HEK293T (cell line): ENCODE measurements around the gene JAG1.

Experiments
- CTCF ChIA-PET: fragments of 350-600 bp; formaldehyde crosslinking; extraction: SDS; loops from one replicate; lab custom pipeline; 2021; ENCODE audit warnings: antibody characterized with exemption, inconsistent platforms; lab: Yijun Ruan, JAX
- POLR2A ChIA-PET: fragments of 350-600 bp; formaldehyde crosslinking; extraction: SDS; loops from one replicate; lab custom pipeline; 2020; ENCODE audit warnings: antibody characterized with exemption, inconsistent platforms; lab: Yijun Ruan, JAX
- DNase-seq: peaks from one replicate; pipeline ENCODE4 v3.0.0; 2012; ENCODE audit warnings: mixed read lengths; ENCODE audit errors: extremely low spot score
- ARNT ChIP-seq: fragments of 450-650 bp; IDR thresholded peaks from 2 replicates; pipeline ENCODE4 v1.6.1; 2017; ENCODE audit warnings: mild to moderate bottlenecking
- BHLHE40 ChIP-seq: fragments of 450-650 bp; IDR thresholded peaks from 2 replicates; pipeline ENCODE4 v1.6.1; 2016; ENCODE audit warnings: mild to moderate bottlenecking, moderate library complexity, borderline replicate concordance
- CTBP1 ChIP-seq: fragments of 450-650 bp; IDR thresholded peaks from 2 replicates; pipeline ENCODE4 v1.6.1; 2016; ENCODE audit warnings: borderline replicate concordance
- ELF4 ChIP-seq: fragments of 450-650 bp; IDR thresholded peaks from 2 replicates; pipeline ENCODE4 v1.6.1; 2017; ENCODE audit warnings: antibody characterized with exemption
- FOXA1 ChIP-seq: fragments of 450-650 bp; IDR thresholded peaks from 2 replicates; pipeline ENCODE4 v1.6.1; 2016; ENCODE audit warnings: mild to moderate bottlenecking
- FOXK2 ChIP-seq: fragments of 450-650 bp; IDR thresholded peaks from 2 replicates; pipeline ENCODE4 v1.6.1; 2016; ENCODE audit warnings: mild to moderate bottlenecking
- FOXM1 ChIP-seq: fragments of 450-650 bp; IDR thresholded peaks from 2 replicates; pipeline ENCODE4 v1.6.1; 2017; ENCODE audit warnings: mild to moderate bottlenecking, borderline replicate concordance
- HDGF ChIP-seq: fragments of 450-650 bp; IDR thresholded peaks from 2 replicates; pipeline ENCODE4 v1.6.1; 2017; ENCODE audit warnings: antibody characterized with exemption, borderline replicate concordance
- L3MBTL2 ChIP-seq: fragments of 450-650 bp; conservative IDR thresholded peaks from 2 replicates; pipeline ENCODE4 v1.6.1; 2016; ENCODE audit warnings: mild to moderate bottlenecking
- LEF1 ChIP-seq: fragments of 450-650 bp; IDR thresholded peaks from 2 replicates; pipeline ENCODE4 v1.6.1; 2017; ENCODE audit warnings: mild to moderate bottlenecking, borderline replicate concordance
- NFRKB ChIP-seq: fragments of 450-650 bp; IDR thresholded peaks from 2 replicates; pipeline ENCODE4 v1.6.1; 2016; ENCODE audit warnings: mild to moderate bottlenecking, moderate library complexity
- PKNOX1 ChIP-seq: fragments of 450-650 bp; IDR thresholded peaks from 2 replicates; pipeline ENCODE4 v1.6.1; 2016
- SP1 ChIP-seq: fragments of 450-650 bp; IDR thresholded peaks from 2 replicates; pipeline ENCODE4 v1.6.1; 2017
- SUZ12 ChIP-seq: fragments of 450-650 bp; IDR thresholded peaks from 2 replicates; pipeline ENCODE4 v1.6.1; 2016; ENCODE audit warnings: mild to moderate bottlenecking
- TARDBP ChIP-seq: fragments of 450-650 bp; IDR thresholded peaks from 2 replicates; pipeline ENCODE4 v1.6.1; 2016
- ZNF384 ChIP-seq: fragments of 450-650 bp; IDR thresholded peaks from 2 replicates; pipeline ENCODE4 v1.6.1; 2016

Gene JAG1

GRCh38 chr20:10654630-10655029 is 19.2 kb downstream of the JAG1 start:
- TF ChIP-seq CTBP1, result no peak
- no peak for TF ChIP-seq ZNF384
- TF ChIP-seq LEF1, result no peak
- TF ChIP-seq SUZ12, result no peak
- no peak for DNase-seq
- POLR2A ChIA-PET, result no interaction called here
- CTCF ChIA-PET, result no interaction called here

DNA sequence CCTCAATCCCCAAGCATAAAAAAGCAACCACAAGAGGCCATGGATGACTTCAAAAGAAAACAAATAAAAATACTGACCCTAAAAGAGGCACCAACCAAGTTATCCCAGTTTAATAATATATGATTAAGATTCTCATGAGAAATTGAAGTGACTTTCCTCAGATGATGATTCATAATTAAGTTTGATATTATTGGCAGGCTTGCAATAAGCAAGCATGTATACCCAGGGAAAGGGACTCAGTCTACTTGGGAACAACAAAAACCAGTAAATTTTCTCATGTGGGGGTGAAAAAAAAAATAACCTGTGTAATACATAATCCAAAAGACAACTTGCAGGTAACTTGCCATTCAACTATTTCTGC is 19.6 kb downstream of the JAG1 start:
- ChIA-PET POLR2A (no interaction called here), CTCF (no interaction called here)
- TF ChIP-seq NFRKB (no peak), FOXK2 (no peak), TARDBP (no peak), SP1 (no peak), FOXA1 (no peak), HDGF (no peak), ARNT (no peak), L3MBTL2 (no peak), PKNOX1 (no peak), BHLHE40 (no peak), SUZ12 (no peak), LEF1 (no peak), ELF4 (no peak)

DNA sequence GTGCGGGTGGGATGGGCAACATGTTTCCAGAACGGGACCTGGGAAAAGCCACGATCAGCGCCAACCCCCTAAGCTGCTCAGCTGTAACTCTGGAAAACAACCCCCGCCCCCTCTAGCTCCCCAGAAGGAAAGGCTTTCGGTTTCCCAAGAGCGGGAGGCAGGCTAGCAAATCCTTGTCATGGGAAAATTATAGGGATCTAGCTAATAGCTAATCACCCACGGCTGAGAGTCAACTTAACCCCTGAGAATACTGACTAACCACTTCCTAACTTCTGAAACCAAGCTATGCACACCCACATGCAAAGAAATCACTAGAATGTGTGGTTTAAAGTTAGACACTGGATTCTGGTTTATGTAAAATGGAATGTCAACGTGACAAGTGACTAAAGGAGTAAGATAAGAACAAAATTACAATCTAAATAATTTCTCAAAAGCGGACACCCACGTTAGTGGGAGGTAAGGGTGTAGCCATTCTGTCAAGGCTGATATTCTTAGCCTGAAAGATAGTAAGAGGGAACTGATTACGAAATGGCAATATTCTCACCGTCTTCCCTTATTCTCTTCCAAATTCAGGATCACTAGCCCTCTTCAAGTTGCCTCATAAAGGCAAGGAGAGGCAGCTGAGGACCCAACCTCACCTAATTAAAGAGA is 20.1 kb downstream of the JAG1 start:
- ChIA-PET POLR2A (no interaction called here), CTCF (no interaction called here)
- DNase-seq, result no peak
- TF ChIP-seq TARDBP (no peak), SUZ12 (no peak), BHLHE40 (no peak), L3MBTL2 (no peak), SP1 (no peak), ZNF384 (no peak), NFRKB (no peak)

More for the DNA sequence above, 19.6 kb downstream of the JAG1 start:
- DNase-seq, result no peak

DNA sequence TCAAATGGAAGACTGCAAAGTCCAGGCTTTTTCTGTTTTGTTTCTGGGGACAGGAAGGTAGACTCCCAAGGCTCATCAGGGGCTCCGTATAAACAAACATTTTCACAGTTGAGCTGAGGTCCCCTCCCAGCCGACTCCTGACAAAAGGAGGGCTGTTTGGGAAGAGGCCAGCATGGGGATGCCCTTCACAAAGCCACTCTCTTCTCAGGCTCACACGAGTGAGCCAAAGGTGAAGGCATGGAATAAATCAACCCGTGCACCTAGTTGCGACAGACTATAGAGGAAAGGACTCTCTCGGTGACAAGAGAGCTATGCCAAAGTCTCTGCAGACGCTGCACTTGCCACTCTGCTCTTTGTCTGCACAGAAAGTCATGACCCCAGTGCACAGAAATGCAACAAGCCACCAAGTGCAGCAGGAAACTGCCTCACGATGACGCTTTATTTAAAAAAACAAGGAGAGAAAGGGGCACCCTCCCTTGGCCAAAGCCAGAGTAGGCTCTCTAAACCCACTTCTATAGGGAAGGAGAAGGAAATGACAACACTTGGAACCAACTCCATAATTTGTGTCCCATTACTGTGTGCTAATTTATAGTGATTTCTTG is 21.0 kb downstream of the JAG1 start:
- no peak for DNase-seq
- no peak for TF ChIP-seq ARNT
- POLR2A ChIA-PET, result no interaction called here
- CTCF ChIA-PET, result no interaction called here

DNA sequence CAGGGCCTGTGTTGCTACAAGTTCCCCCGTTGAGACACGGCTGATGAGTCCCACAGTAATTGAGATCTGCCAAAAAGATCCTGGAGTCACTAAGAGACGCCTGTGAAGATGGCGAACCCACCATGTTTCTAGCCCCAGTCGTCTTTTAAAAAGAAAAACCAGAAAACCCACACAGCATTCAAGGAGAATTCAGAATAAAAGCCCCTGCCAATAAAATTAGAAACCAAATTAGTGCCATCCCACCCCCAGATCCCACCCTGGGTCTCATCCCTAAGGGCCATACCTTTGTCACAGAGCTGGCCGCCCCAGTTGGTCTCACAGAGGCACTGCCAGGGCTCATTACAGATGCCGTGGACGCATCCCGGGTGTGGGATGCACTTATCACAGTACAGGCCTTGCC is 21.6 kb downstream of the JAG1 start:
- ChIA-PET CTCF (interaction anchor here (0.7 kb wide), 1 partner anchor 200 kb away, joined by 3 read pairs; no protein-coding TSS in a partner anchor), POLR2A (no interaction called here)
- TF ChIP-seq NFRKB (no peak), FOXK2 (no peak), BHLHE40 (no peak)
- DNase-seq, result no peak

GRCh38 chr20:10651227-10651990 is 22.4 kb downstream of the JAG1 start:
- CTCF ChIA-PET, result interaction anchor here (0.6 to 0.7 kb wide), 2 partner anchors 200 to 830 kb away, joined by 3 to 4 read pairs; no protein-coding TSS in a partner anchor
- no peak for DNase-seq
- POLR2A ChIA-PET, result no interaction called here
- TF ChIP-seq PKNOX1, result no peak
- no peak for TF ChIP-seq BHLHE40
- no peak for TF ChIP-seq L3MBTL2
- no peak for TF ChIP-seq CTBP1
- no peak for TF ChIP-seq FOXM1
- no peak for TF ChIP-seq FOXK2
- no peak for TF ChIP-seq ARNT

DNA sequence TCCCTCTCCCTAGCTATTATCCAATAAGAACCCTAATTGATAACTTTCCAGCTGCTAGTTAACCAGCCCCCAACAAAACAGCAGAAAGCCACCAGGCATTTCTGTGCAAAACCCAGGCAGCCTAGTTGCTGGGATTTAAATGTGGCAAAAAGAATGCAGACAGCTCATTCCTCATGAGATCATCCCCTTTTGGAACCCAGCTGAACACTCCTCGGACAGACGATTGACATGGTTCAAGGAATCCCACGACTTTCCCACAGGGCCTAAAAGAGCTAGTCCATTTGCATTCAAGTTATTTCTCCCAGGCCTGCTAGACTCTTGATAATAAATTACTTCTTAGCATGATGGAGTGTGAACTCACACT is 24.0 kb downstream of the JAG1 start:
- CTCF ChIA-PET, result no interaction called here
- POLR2A ChIA-PET, result interaction anchor here (1.5 kb wide), 1 partner anchor 14 kb away, joined by 3 read pairs; no protein-coding TSS in a partner anchor
- no peak for TF ChIP-seq HDGF
- DNase-seq, result no peak
